HepG2 (cell line): ENCODE data around the gene SNX27. TPM values are rescaled to one million over a fixed set of nuclear protein-coding genes. Genes with fewer than 3 reads are reported as not detected.

Source experiments
- ATAC-seq: fragments of 200-7000 bp; cut with Tn5 transposase; 3 replicates; pipeline ENCODE4 v1.9.1; 2020; ENCODE audit warnings: mild to moderate bottlenecking, moderate library complexity
- BruUV-seq: library from RNA; stranded (reverse); fragments of 400-500 nt; replicated peaks from 2 replicates; lab custom pipeline; 2021; lab: Mats Ljungman, UMichigan
- CTCF ChIA-PET: fragments of 300-600 bp; formaldehyde crosslinking; extraction: SDS; loops from one replicate; lab custom pipeline; 2021; ENCODE audit warnings: low total read pairs, inconsistent platforms, low intra/inter-chr PET ratio; lab: Yijun Ruan, JAX
- POLR2A ChIA-PET: fragments of 350-600 bp; sonication (Branson Sonifier 250); formaldehyde crosslinking; loops from one replicate; lab custom pipeline; 2020; ENCODE audit warnings: antibody characterized with exemption, inconsistent platforms; lab: Yijun Ruan, JAX
- DNase-seq: peaks from one replicate; pipeline ENCODE4 v3.0.0-alpha.2; 2015; ENCODE audit warnings: low spot score
- FAIRE-seq: peaks from 3 replicates; lab custom pipeline; 2011; peaks lifted over from hg19 to GRCh38; lab: Jason Lieb, UNC
- H2AFZ ChIP-seq: one replicate; pipeline ENCODE4 v1.6.1; 2011; ENCODE audit warnings: low read length, inconsistent platforms
- H3K27ac ChIP-seq: fragments of 300-600 bp; 3 replicates; pipeline ENCODE4 v1.8.0; 2011; ENCODE audit warnings: mixed run types, mild to moderate bottlenecking, mixed read lengths, low read length, inconsistent platforms; ENCODE audit not compliant: insufficient read depth; ENCODE audit errors: extremely low read length
- H3K27me3 ChIP-seq, 2 experiments: fragments of 200-600 bp in 1 of 2; 2 replicates in 1 of 2; 3 replicates in 1 of 2; pipeline versions ENCODE4 v1.6.0 to v1.8.0; 2011; ENCODE audit warnings: low read length in 2 of 2, mild to moderate bottlenecking in 2 of 2, moderate library complexity in 2 of 2, inconsistent platforms in 1 of 2; ENCODE audit not compliant: insufficient read depth in 2 of 2, control insufficient read depth in 1 of 2
- H3K36me3 ChIP-seq, 2 experiments: fragments of 200-600 bp in 1 of 2; replicated peaks in 1 of 2; 2 replicates in 1 of 2; 3 replicates in 1 of 2; pipeline versions ENCODE4 v1.5.1 to v1.8.0; 2011; ENCODE audit warnings: low read length in 2 of 2, inconsistent platforms in 1 of 2; ENCODE audit not compliant: insufficient read depth in 2 of 2, control insufficient read depth in 1 of 2
- H3K4me1 ChIP-seq: 2 replicates; pipeline ENCODE4 v1.5.1; 2012; ENCODE audit warnings: low read length, inconsistent platforms; ENCODE audit not compliant: insufficient read depth
- H3K4me2 ChIP-seq: 2 replicates; pipeline ENCODE4 v1.6.0; 2011; ENCODE audit warnings: low read depth, low read length, inconsistent platforms
- H3K4me3 ChIP-seq, 3 experiments: fragments of 200-600 bp in 1 of 3; sonication (generic), shearing (Covaris generic) in 1 of 3; replicated peaks in 1 of 3; 2 replicates each; pipeline ENCODE4 v1.5.1; 2011 to 2016; ENCODE audit warnings: low read length in 3 of 3, inconsistent platforms in 2 of 3, low read depth in 2 of 3, mild to moderate bottlenecking in 2 of 3, control low read depth in 1 of 3, mixed read lengths in 1 of 3; ENCODE audit not compliant: insufficient read depth in 1 of 3
- H3K79me2 ChIP-seq: one replicate; pipeline ENCODE4 v1.6.1; 2011; ENCODE audit warnings: low read length, inconsistent platforms; ENCODE audit not compliant: insufficient read depth
- H3K9ac ChIP-seq: 2 replicates; pipeline ENCODE4 v1.6.0; 2011; ENCODE audit warnings: mild to moderate bottlenecking, low read depth, low read length, inconsistent platforms; ENCODE audit not compliant: insufficient read depth
- H3K9me3 ChIP-seq: 2 replicates; pipeline ENCODE4 v1.5.1; 2012; ENCODE audit warnings: mild to moderate bottlenecking, low read length
- H4K20me1 ChIP-seq: 2 replicates; pipeline ENCODE4 v1.6.0; 2011; ENCODE audit warnings: inconsistent platforms, mild to moderate bottlenecking, low read length, moderate library complexity; ENCODE audit not compliant: insufficient read depth
- FIP1L1 ChIP-seq: fragments of 200-400 bp; formaldehyde crosslinking; IDR thresholded peaks from 2 replicates; pipeline ENCODE4 v1.6.1; 2018; ENCODE audit warnings: low read depth, mild to moderate bottlenecking, low read length, moderate library complexity, borderline replicate concordance; ENCODE audit not compliant: insufficient read depth
- HCFC1 ChIP-seq: fragments of 150-350 bp; IDR thresholded peaks from 2 replicates; pipeline ENCODE4 v1.6.1; 2014; ENCODE audit warnings: low read depth, low read length
- HIC2 ChIP-seq: sonication (generic); formaldehyde crosslinking; IDR thresholded peaks from 2 replicates; pipeline ENCODE4 v1.9.0; 2022; ENCODE audit warnings: low read depth, missing genetic modification reagents
- NFKB2 ChIP-seq: sonication (generic); formaldehyde crosslinking; IDR thresholded peaks from 2 replicates; pipeline ENCODE4 v1.4.0; 2020; ENCODE audit warnings: missing genetic modification reagents, borderline replicate concordance
- REPIN1 ChIP-seq: sonication (generic); formaldehyde crosslinking; IDR thresholded peaks from 2 replicates; pipeline ENCODE4 v1.8.0; 2022; ENCODE audit warnings: missing genetic modification reagents, low read depth, mild to moderate bottlenecking, borderline replicate concordance
- THYN1 ChIP-seq: sonication (generic); formaldehyde crosslinking; IDR thresholded peaks from 2 replicates; pipeline ENCODE4 v1.8.1; 2023; ENCODE audit warnings: low read depth, mild to moderate bottlenecking, moderate library complexity, missing genetic modification reagents, borderline replicate concordance
- ZNF414 ChIP-seq: sonication (generic); formaldehyde crosslinking; IDR thresholded peaks from 2 replicates; pipeline ENCODE4 v1.5.0; 2020; ENCODE audit warnings: missing genetic modification reagents
- ZNF768 ChIP-seq: sonication (generic); formaldehyde crosslinking; IDR thresholded peaks from 2 replicates; pipeline ENCODE4 v1.4.0; 2020; ENCODE audit warnings: missing genetic modification reagents
- ZXDC ChIP-seq: sonication (generic); formaldehyde crosslinking; IDR thresholded peaks from 2 replicates; pipeline ENCODE4 v1.5.0; 2020; ENCODE audit warnings: mild to moderate bottlenecking, missing genetic modification reagents
- WGBS: methylation state at CpG from one replicate; pipeline ENCODE4 v1.1.6; 2017; ENCODE audit warnings: low lambda C conversion rate; 5-methylcytosine and 5-hydroxymethylcytosine counted together
- in situ Hi-C: cut with HindIII; loops from 2 replicates; pipeline ENCODE4 v1.10.0; 2017; ENCODE audit warnings: low pct_unique_long_range_greater_than_20kb; ENCODE audit not compliant: extremely low pct_ligation_motif_present
- intact Hi-C: fragments of 100-400 bp; cut with micrococcal nuclease; formaldehyde crosslinking; loops from one replicate; pipeline ENCODE4 v1.10.0; 2022; ENCODE audit not compliant: unreplicated experiment
- polyA plus RNA-seq, 8 experiments: library from polyadenylated mRNA; depleted of rRNA in 3 of 8; stranded (reverse) in 7 of 8; unstranded in 1 of 8; fragments of >200 nt; fragmentation: Illumina TruSeq in 4 of 8; extraction: Trizol in 4 of 8; gene quantifications; 2 replicates each; pipeline versions ENCODE4 v1.2.1 to v1.2.3, GENCODE V29; 2011 to 2016; ENCODE audit warnings: low read depth in 4 of 8, missing spikeins in 1 of 8, mixed read lengths in 1 of 8; ENCODE audit not compliant: insufficient read depth in 1 of 8
- total RNA-seq, 5 experiments: library from RNA; depleted of rRNA; stranded (reverse); fragments of >200 nt; fragmentation: Illumina TruSeq; extraction: Trizol; gene quantifications; 2 replicates each; pipeline ENCODE4 v1.2.3, GENCODE V29; 2016; ENCODE audit warnings: low read depth in 1 of 5

The SNX27 gene
- total and polyA plus RNA-seq, 2 of the 13 experiments (the other 11 are each of a cell fraction or from before 2014, with no cell fraction given), result 14.4 to 17.8 TPM

GRCh38 chr1:151629278-151629677, 17.4 kb downstream of the SNX27 start:
- Histone ChIP-seq H3K27me3 (no peaks in the 10 kb centered on the region), H3K4me2 (no peak overlapping the region), H3K9me3 (no peaks in the 10 kb centered on the region), H3K4me3 (no peak overlapping the region), H2AFZ (no peak overlapping the region), H3K36me3 (peaks cover 0 to 4% of the 10 kb centered on the region in 2 experiments; a peak in 1 of 5 replicates), H3K9ac (no peak overlapping the region), H3K27ac (no peak overlapping the region), H4K20me1 (no peaks in the 10 kb centered on the region), H3K4me1 (no peaks in the 10 kb centered on the region), H3K79me2 (no peaks in the 10 kb centered on the region)
- TF ChIP-seq FIP1L1, result no peak
- no peak for DNase-seq
- FAIRE-seq, result no peak
- BruUV-seq, result no TSS peak
- WGBS, result 84% methylated on average over 9 of the region's 9 CpGs
- intact Hi-C loops (no loop called here), in situ Hi-C loops (no loop called here)
- no peak for ATAC-seq
- CTCF ChIA-PET, result no interaction called here
- POLR2A ChIA-PET, result no interaction called here

- Histone ChIP-seq H2AFZ (no peak overlapping the region), H3K27me3 (no peaks in the 10 kb centered on the region), H4K20me1 (no peaks in the 10 kb centered on the region), H3K9me3 (no peaks in the 10 kb centered on the region), H3K27ac (no peak overlapping the region), H3K9ac (no peak overlapping the region), H3K36me3 (peaks cover 0 to 1% of the 10 kb centered on the region in 2 experiments; a peak in 2 of 5 replicates), H3K4me1 (peaks cover 28% of the 10 kb centered on the region), H3K4me2 (no peak overlapping the region), H3K79me2 (no peaks in the 10 kb centered on the region), H3K4me3 (no peak overlapping the region)
- ChIA-PET CTCF (no interaction called here), POLR2A (no interaction called here)
- TF ChIP-seq ZNF414 (CRISPR knock-in tag) (no peak), ZNF768 (CRISPR knock-in tag) (no peak), REPIN1 (CRISPR knock-in tag) (no peak), NFKB2 (CRISPR knock-in tag) (no peak), HIC2 (CRISPR knock-in tag) (no peak), HCFC1 (no peak), THYN1 (CRISPR knock-in tag) (no peak), ZXDC (CRISPR knock-in tag) (no peak)
- intact Hi-C loops (no loop called here), in situ Hi-C loops (no loop called here)
- BruUV-seq, result no TSS peak
- DNase-seq (no peak), FAIRE-seq (no peak), ATAC-seq (no peak)
- 83% methylated on average over 2 of the region's 2 CpGs for WGBS
Observed at GRCh38 chr1:151635479-151636072, 23.7 kb downstream of the SNX27 start.
